ENCODE data around the gene SGCB. TPM values are rescaled to one million over a fixed set of nuclear protein-coding genes. Genes with fewer than 3 reads are reported as not detected.

The SGCB gene
- total RNA-seq, 1 donor, result 27.9 TPM

- no peaks in the 10 kb centered on the region for H3K36me3 ChIP-seq (ENCODE audit: insufficient read depth, low read length)
- peaks cover 9% of the 10 kb centered on the region for H3K4me1 ChIP-seq (ENCODE audit: insufficient read depth, low read length)
- no peaks in the 10 kb centered on the region for H3K9me3 ChIP-seq (ENCODE audit: low read depth, low read length)
- peak overlapping the region; percentile 90 for H2AFZ ChIP-seq (ENCODE audit: low read length)
- H3K27ac ChIP-seq (ENCODE audit: low read depth, low read length), result peak overlapping the region; percentile 40
- DNase-seq (ENCODE audit: insufficient read length, low spot score, missing footprints), result peak; percentile 91
- peaks cover 14% of the 10 kb centered on the region for H4K20me1 ChIP-seq (ENCODE audit: insufficient read depth, low read length)
- H3K79me2 ChIP-seq (ENCODE audit: insufficient read depth, low read length), result peaks cover 46% of the 10 kb centered on the region
- peak overlapping the region; percentile 83 for H3K4me3 ChIP-seq (ENCODE audit: insufficient read depth, low read length)
- peaks cover 26% of the 10 kb centered on the region for H3K27me3 ChIP-seq (ENCODE audit: insufficient read depth, low read length)
- TF ChIP-seq, protein P1, sequence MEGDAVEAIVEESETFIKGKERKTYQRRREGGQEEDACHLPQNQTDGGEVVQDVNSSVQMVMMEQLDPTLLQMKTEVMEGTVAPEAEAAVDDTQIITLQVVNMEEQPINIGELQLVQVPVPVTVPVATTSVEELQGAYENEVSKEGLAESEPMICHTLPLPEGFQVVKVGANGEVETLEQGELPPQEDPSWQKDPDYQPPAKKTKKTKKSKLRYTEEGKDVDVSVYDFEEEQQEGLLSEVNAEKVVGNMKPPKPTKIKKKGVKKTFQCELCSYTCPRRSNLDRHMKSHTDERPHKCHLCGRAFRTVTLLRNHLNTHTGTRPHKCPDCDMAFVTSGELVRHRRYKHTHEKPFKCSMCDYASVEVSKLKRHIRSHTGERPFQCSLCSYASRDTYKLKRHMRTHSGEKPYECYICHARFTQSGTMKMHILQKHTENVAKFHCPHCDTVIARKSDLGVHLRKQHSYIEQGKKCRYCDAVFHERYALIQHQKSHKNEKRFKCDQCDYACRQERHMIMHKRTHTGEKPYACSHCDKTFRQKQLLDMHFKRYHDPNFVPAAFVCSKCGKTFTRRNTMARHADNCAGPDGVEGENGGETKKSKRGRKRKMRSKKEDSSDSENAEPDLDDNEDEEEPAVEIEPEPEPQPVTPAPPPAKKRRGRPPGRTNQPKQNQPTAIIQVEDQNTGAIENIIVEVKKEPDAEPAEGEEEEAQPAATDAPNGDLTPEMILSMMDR (IDR thresholded peaks at IDR 0.05; ENCODE audit: extremely low read depth, low read depth, low read length), result no peak
- peak overlapping the region; percentile 95 for H3K4me2 ChIP-seq (ENCODE audit: insufficient read depth, low read length)
Measured at GRCh38 chr4:52037689-52038102, 403 bp downstream of the SGCB start.

- no peak for DNase-seq (ENCODE audit: insufficient read length, low spot score, missing footprints)
- peaks cover 5% of the 10 kb centered on the region for H3K36me3 ChIP-seq (ENCODE audit: insufficient read depth, low read length)
- H3K4me3 ChIP-seq (ENCODE audit: insufficient read depth, low read length), result peak overlapping the region; percentile 83
- H3K27ac ChIP-seq (ENCODE audit: low read depth, low read length), result peak overlapping the region; percentile 40
- H4K20me1 ChIP-seq (ENCODE audit: insufficient read depth, low read length), result peaks cover 14% of the 10 kb centered on the region
- peaks cover 9% of the 10 kb centered on the region for H3K4me1 ChIP-seq (ENCODE audit: insufficient read depth, low read length)
- peaks cover 51% of the 10 kb centered on the region for H3K79me2 ChIP-seq (ENCODE audit: insufficient read depth, low read length)
- H3K9me3 ChIP-seq (ENCODE audit: low read depth, low read length), result no peaks in the 10 kb centered on the region
- TF ChIP-seq, protein P1 (IDR thresholded peaks at IDR 0.05; ENCODE audit: extremely low read depth, low read depth, low read length), result no peak
- H2AFZ ChIP-seq (ENCODE audit: low read length), result no peak overlapping the region
- H3K4me2 ChIP-seq (ENCODE audit: insufficient read depth, low read length), result peak overlapping the region; percentile 95
- H3K27me3 ChIP-seq (ENCODE audit: insufficient read depth, low read length), result peaks cover 21% of the 10 kb centered on the region
Measured at GRCh38 chr4:52036886-52037530, 1.1 kb downstream of the SGCB start.

DNA sequence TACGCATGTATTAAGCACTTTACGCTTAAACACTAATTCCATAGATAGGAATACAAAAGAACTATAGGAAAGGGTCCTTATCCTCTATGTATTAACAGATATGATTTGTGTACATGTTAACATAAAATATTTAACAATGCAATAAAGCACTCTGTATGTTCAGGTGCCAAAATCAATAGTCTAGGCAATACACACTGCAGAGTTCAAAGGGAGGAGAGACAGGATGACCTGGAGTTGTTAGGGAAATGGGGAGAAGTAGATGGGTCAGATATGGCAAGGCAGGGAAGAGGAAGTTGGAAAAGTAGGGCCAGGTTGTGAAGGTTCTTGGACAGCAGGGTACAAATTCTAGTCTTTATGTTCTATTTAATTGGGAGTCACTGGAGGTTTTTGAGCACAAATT, 2.9 kb downstream of the SGCB start:
- H3K9me3 ChIP-seq (ENCODE audit: low read depth, low read length), result no peaks in the 10 kb centered on the region
- H3K4me3 ChIP-seq (ENCODE audit: insufficient read depth, low read length), result no peak overlapping the region
- peaks cover 14% of the 10 kb centered on the region for H4K20me1 ChIP-seq (ENCODE audit: insufficient read depth, low read length)
- peaks cover 9% of the 10 kb centered on the region for H3K4me1 ChIP-seq (ENCODE audit: insufficient read depth, low read length)
- TF ChIP-seq, protein P1 (IDR thresholded peaks at IDR 0.05; ENCODE audit: extremely low read depth, low read depth, low read length), result no peak
- no peak overlapping the region for H2AFZ ChIP-seq (ENCODE audit: low read length)
- H3K36me3 ChIP-seq (ENCODE audit: insufficient read depth, low read length), result peaks cover 15% of the 10 kb centered on the region
- H3K27me3 ChIP-seq (ENCODE audit: insufficient read depth, low read length), result peaks cover 4% of the 10 kb centered on the region
- peaks cover 63% of the 10 kb centered on the region for H3K79me2 ChIP-seq (ENCODE audit: insufficient read depth, low read length)
- no peak overlapping the region for H3K4me2 ChIP-seq (ENCODE audit: insufficient read depth, low read length)
- no peak for DNase-seq (ENCODE audit: insufficient read length, low spot score, missing footprints)
- H3K27ac ChIP-seq (ENCODE audit: low read depth, low read length), result no peak overlapping the region

DNA sequence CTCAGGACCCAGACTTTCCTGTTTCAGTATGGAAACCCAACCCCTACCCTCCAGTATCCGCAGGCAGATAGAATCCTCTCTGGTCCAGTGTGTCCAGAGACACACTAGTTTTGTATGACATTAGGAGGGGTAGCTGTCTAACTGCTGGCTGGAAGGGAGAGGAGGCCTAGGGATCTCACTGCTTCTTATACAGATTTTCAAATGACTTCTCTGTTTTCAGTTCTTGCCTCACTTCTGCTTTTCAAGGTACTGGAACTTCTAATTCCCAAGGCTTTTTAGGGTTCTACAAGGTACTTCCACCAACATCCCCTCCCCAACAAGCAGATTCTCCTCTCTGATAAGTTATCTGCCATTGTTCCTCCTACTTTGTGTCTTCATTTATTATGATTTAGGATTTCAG, 6.1 kb downstream of the SGCB start:
- Histone ChIP-seq H2AFZ (ENCODE audit: low read length) (no peak overlapping the region), H3K27me3 (ENCODE audit: insufficient read depth, low read length) (no peaks in the 10 kb centered on the region), H3K9me3 (ENCODE audit: low read depth, low read length) (no peaks in the 10 kb centered on the region), H3K27ac (ENCODE audit: low read depth, low read length) (no peak overlapping the region), H3K36me3 (ENCODE audit: insufficient read depth, low read length) (peaks cover 27% of the 10 kb centered on the region), H3K4me1 (ENCODE audit: insufficient read depth, low read length) (peaks cover 12% of the 10 kb centered on the region), H3K4me2 (ENCODE audit: insufficient read depth, low read length) (no peak overlapping the region), H3K79me2 (ENCODE audit: insufficient read depth, low read length) (peaks cover 54% of the 10 kb centered on the region), H4K20me1 (ENCODE audit: insufficient read depth, low read length) (peaks cover 14% of the 10 kb centered on the region), H3K4me3 (ENCODE audit: insufficient read depth, low read length) (no peak overlapping the region)
- DNase-seq (ENCODE audit: insufficient read length, low spot score, missing footprints), result no peak
- TF ChIP-seq, protein P1 (IDR thresholded peaks at IDR 0.05; ENCODE audit: extremely low read depth, low read depth, low read length), result no peak

All from osteoblast (primary cell).